GM19452 (cell line): ENCODE measurements around the gene MORC4.
"Not testable (repeated sequence)": the region's sequence is repeated elsewhere in the genome, so short reads cannot be mapped to it uniquely, and the experiment has no call there.

Experiments
- ATAC-seq: cut with Tn5 transposase; IDR thresholded peaks from one replicate; pipeline ENCODE4 v1.9.1; 2021; ENCODE audit not compliant: unreplicated experiment

Gene MORC4

GRCh38 chrX:107000013-107000515, at the start of gene MORC4:
MORC4 (minus strand) TSS chrX:107000212; CDS start chrX:106999969, 243 bp downstream.
- peak; percentile 69 for ATAC-seq

GRCh38 chrX:107047622-107048021, 47.6 kb upstream of the MORC4 start:
- ATAC-seq, result no peak

GRCh38 chrX:107029752-107030151, 29.7 kb upstream of the MORC4 start:
- ATAC-seq, result no peak

- no peak for ATAC-seq
These were observed 25.5 kb upstream of the MORC4 start for GRCh38 chrX:107025545-107025944.

- no peak for ATAC-seq
These were observed 14.9 kb upstream of the MORC4 start for GRCh38 chrX:107014936-107015335.

GRCh38 chrX:107008034-107008433, 8.0 kb upstream of the MORC4 start:
- no peak for ATAC-seq

GRCh38 chrX:106999002-106999975, 723 bp downstream of the MORC4 start:
- ATAC-seq, result peak; percentile 48

- ATAC-seq, result no peak
These were observed 2.4 kb downstream of the MORC4 start for GRCh38 chrX:106997611-106998010.

- ATAC-seq, result no peak
These were observed 4.3 kb downstream of the MORC4 start for GRCh38 chrX:106995678-106996077.

GRCh38 chrX:106987488-106987887, 12.5 kb downstream of the MORC4 start:
- no peak for ATAC-seq

- no peak for ATAC-seq
These were observed 18.9 kb downstream of the MORC4 start for GRCh38 chrX:106980952-106981626.

GRCh38 chrX:106976416-106976815, 23.6 kb downstream of the MORC4 start:
- ATAC-seq, result no peak

GRCh38 chrX:106973433-106974149, 26.4 kb downstream of the MORC4 start:
- no peak for ATAC-seq

- no peak for ATAC-seq
These were observed 27.1 kb downstream of the MORC4 start for GRCh38 chrX:106972896-106973295.

- not testable (repeated sequence) for ATAC-seq
These were observed 33.5 kb downstream of the MORC4 start for GRCh38 chrX:106966547-106966946.

GRCh38 chrX:106964290-106964689, 35.7 kb downstream of the MORC4 start:
- ATAC-seq, result no peak

- no peak for ATAC-seq
These were observed 36.9 kb downstream of the MORC4 start for GRCh38 chrX:106963111-106963510.

GRCh38 chrX:106959901-106960300, 40.1 kb downstream of the MORC4 start:
- ATAC-seq, result no peak

- no peak for ATAC-seq
These were observed 42.2 kb downstream of the MORC4 start for GRCh38 chrX:106957856-106958255.

- ATAC-seq, result no peak
These were observed 44.8 kb downstream of the MORC4 start for GRCh38 chrX:106955004-106955772.
